ENCODE data around the gene ZNF451.

DNA sequence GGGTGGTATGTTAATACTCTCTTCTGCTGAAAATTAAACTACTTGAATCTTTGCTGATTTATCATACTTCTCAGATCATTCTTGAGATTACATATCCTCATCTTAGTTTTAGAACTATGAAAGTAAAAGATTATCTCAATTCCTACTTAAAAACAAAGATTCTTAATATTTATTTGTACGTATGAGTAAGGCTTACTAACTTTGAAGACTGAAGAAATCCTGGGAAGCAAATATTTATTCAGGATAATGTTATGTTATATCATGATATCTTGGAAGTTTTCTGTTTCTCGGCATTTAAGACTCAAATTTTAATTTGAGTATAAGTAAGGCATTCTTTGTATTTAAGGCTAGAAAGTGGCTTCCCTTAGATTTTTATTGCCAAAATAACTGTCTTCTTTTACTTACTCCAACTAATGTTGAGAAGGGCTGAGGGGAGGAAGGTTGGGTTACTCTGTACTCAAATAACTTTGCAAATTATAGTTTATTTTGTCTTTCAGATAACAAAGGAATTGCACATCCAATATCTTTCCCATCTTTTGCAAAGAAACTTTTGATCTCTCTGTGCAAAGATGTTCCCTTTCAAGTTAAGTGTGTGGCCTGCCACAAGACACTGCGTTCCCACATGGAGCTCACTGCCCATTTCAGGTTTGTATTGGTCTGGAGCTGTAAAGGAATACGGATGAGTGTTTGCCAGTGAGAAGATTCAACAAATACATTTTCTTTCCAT, 51.6 kb downstream of the ZNF451 start:
- no peak for TF ChIP-seq CTCF (conservative IDR thresholded peaks at IDR 0.05; ENCODE audit: low read depth, low read length)
- no peak for TF ChIP-seq EZH2 (IDR thresholded peaks at IDR 0.05; ENCODE audit: low read length, unreplicated experiment)
- TF ChIP-seq EZH2phosphoT487 (IDR thresholded peaks at IDR 0.05; ENCODE audit: borderline replicate concordance, low read length): no peak
